ENCODE data around the gene NDUFB7.
A peak's percentile ranks its signal among the peaks of the same experiment; 100 is the strongest.

DNA sequence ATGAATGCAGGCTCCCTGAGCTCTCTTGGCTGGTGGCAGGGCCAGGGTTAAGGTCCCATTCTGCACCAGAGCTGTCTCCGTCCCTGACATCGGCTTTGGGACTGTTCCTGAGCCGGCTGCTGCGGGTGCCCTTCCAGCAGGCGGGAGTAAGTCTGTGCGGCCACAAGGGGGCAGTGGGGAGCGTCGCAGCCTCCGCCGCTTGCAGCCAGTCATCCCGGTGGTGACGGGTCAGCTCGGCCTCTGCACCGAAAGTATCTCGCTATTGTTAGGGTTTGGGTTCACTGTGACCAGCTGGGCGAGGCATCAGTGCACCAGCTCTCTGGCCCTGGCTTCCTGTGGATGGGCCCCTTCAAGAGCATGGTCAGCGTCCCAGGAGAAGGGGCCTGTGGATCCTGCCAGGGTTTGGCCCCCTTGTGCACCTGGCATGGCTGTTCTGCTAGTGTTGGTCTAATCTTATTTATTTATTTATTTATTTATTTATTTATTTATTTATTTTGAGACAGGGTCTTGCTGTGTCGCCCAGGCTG, 15.1 kb downstream of the NDUFB7 start:
- TF ChIP-seq, protein P1, sequence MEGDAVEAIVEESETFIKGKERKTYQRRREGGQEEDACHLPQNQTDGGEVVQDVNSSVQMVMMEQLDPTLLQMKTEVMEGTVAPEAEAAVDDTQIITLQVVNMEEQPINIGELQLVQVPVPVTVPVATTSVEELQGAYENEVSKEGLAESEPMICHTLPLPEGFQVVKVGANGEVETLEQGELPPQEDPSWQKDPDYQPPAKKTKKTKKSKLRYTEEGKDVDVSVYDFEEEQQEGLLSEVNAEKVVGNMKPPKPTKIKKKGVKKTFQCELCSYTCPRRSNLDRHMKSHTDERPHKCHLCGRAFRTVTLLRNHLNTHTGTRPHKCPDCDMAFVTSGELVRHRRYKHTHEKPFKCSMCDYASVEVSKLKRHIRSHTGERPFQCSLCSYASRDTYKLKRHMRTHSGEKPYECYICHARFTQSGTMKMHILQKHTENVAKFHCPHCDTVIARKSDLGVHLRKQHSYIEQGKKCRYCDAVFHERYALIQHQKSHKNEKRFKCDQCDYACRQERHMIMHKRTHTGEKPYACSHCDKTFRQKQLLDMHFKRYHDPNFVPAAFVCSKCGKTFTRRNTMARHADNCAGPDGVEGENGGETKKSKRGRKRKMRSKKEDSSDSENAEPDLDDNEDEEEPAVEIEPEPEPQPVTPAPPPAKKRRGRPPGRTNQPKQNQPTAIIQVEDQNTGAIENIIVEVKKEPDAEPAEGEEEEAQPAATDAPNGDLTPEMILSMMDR (IDR thresholded peaks at IDR 0.05): peak; percentile 76 to 97 (median 89)
- no peak for TF ChIP-seq POLR2A (IDR thresholded peaks at IDR 0.05)

Measured in thyroid gland (tissue), 4 donors.